Right cardiac atrium (tissue), 5 donors: ENCODE data around the gene C1S. TPM values are rescaled to one million over a fixed set of nuclear protein-coding genes. Genes with fewer than 3 reads are reported as not detected.
"Not testable (repeated sequence)": the region's sequence is repeated elsewhere in the genome, so short reads cannot be mapped to it uniquely, and the experiment has no call there.

ENCODE experiments used
- ATAC-seq, 2 donors: fragments of 200-7000 bp; cut with Tn5 transposase; one replicate each; pipeline versions ENCODE4 v1.8.0 to v1.9.1; 2020; ENCODE audit warnings: moderate library complexity in 2 of 2, mild to moderate bottlenecking in 1 of 2
- DNase-seq, 3 donors: peaks; one replicate each; pipeline ENCODE4 v3.0.0-alpha.2; 2020
- H3K27ac ChIP-seq: one replicate; pipeline ENCODE4 v1.5.1; 2013; ENCODE audit warnings: mild to moderate bottlenecking, low read length, control low read depth, moderate library complexity
- H3K27me3 ChIP-seq: one replicate; pipeline ENCODE4 v1.6.1; 2013; ENCODE audit not compliant: control insufficient read depth, insufficient read depth
- H3K4me1 ChIP-seq: one replicate; pipeline ENCODE4 v1.6.1; 2013; ENCODE audit warnings: low read length; ENCODE audit not compliant: control insufficient read depth, insufficient read depth
- H3K4me3 ChIP-seq: one replicate; pipeline ENCODE4 v1.5.1; 2013; ENCODE audit warnings: low read length, control low read depth
- H3K9me3 ChIP-seq: one replicate; pipeline ENCODE4 v1.6.1; 2013; ENCODE audit warnings: low read length; ENCODE audit not compliant: control insufficient read depth
- WGBS: extraction: QIAGEN DNeasy Blood & Tissue Kit; methylation state at CpG from one replicate; pipeline ENCODE4 v1.1.7; 2013; 5-methylcytosine and 5-hydroxymethylcytosine counted together
- intact Hi-C, 4 donors: fragments of 100-400 bp; cut with DNase I; formaldehyde crosslinking; loops; one replicate each; pipeline versions ENCODE4 v1.11.0 to v1.14.0; 2022 to 2023
- polyA plus RNA-seq: library from polyadenylated mRNA; stranded (reverse); fragments of 200-250 nt; gene quantifications from one replicate; pipeline ENCODE4 v1.2.3, GENCODE V29; 2013
- total RNA-seq, 4 donors: library from RNA; stranded (reverse); fragmentation: NEBNext Ultra II Directional; extraction: Animal tissue kit (Norgen Biotek cat#: 25700); gene quantifications; one replicate each; pipeline ENCODE4 v1.2.1, GENCODE V29; 2021
- donor health status: healthy with polysubstance abuse.
- donor health status: DM: no; HTN: yes; CAD: no.
- donor health status: DM: no; HTN: no; CAD: no.
- donor health status: DM: no; HTN: yes; CAD: no; lungs with severe emphysema.
- donor health status: DM: yes; HTN: yes; CAD: no.

C1S gene
- total and polyA plus RNA-seq, 5 donors: 126 to 288 (median 232) TPM

- Histone ChIP-seq H3K27me3 (no peaks in the 10 kb centered on the region), H3K4me3 (no peak overlapping the region), H3K9me3 (no peaks in the 10 kb centered on the region), H3K27ac (no peak overlapping the region), H3K4me1 (no peaks in the 10 kb centered on the region)
- DNase-seq (no peak), ATAC-seq (peak in 1 of 2 donors; percentile 32)
- intact Hi-C loops: no loop called here
- WGBS: 84% methylated on average over 5 of the region's 5 CpGs
These were observed 14.0 kb upstream of the C1S start for GRCh38 chr12:7046383-7047105.

GRCh38 chr12:7047306-7047705 lies 13.2 kb upstream of the C1S start:
- intact Hi-C loops: no loop called here
- no peaks in the 10 kb centered on the region for H3K9me3 ChIP-seq
- no peak overlapping the region for H3K27ac ChIP-seq
- H3K4me1 ChIP-seq: no peaks in the 10 kb centered on the region
- WGBS: 53% methylated on average over 5 of the region's 5 CpGs
- DNase-seq (no peak), ATAC-seq (peak in 1 of 2 donors; percentile 16)
- no peak overlapping the region for H3K4me3 ChIP-seq
- H3K27me3 ChIP-seq: no peaks in the 10 kb centered on the region

- intact Hi-C loops, H3K4me3 ChIP-seq, H3K27me3 ChIP-seq, H3K9me3 ChIP-seq, ATAC-seq, DNase-seq, H3K4me1 ChIP-seq, H3K27ac ChIP-seq: not testable (repeated sequence)
- 85% methylated on average over 10 of the region's 10 CpGs for WGBS
These were observed 11.0 kb upstream of the C1S start for GRCh38 chr12:7049445-7049951.

- H3K27ac ChIP-seq, H3K27me3 ChIP-seq, H3K4me3 ChIP-seq, ATAC-seq, DNase-seq, H3K4me1 ChIP-seq, intact Hi-C loops, H3K9me3 ChIP-seq: not testable (repeated sequence)
- WGBS: 89% methylated on average over 3 of the region's 3 CpGs
These were observed 10.5 kb upstream of the C1S start for GRCh38 chr12:7049973-7050372.

- no peak overlapping the region for H3K27ac ChIP-seq
- ATAC-seq (no peak), DNase-seq (no peak)
- H3K4me3 ChIP-seq: no peak overlapping the region
- no peaks in the 10 kb centered on the region for H3K4me1 ChIP-seq
- intact Hi-C loops: no loop called here
- WGBS: 94% methylated on average over 4 of the region's 4 CpGs
- no peaks in the 10 kb centered on the region for H3K9me3 ChIP-seq
- no peaks in the 10 kb centered on the region for H3K27me3 ChIP-seq
These were observed 5.6 kb upstream of the C1S start for GRCh38 chr12:7054925-7055324.

GRCh38 chr12:7055736-7056135 lies 4.8 kb upstream of the C1S start:
- intact Hi-C loops, H3K27ac ChIP-seq, ATAC-seq, H3K27me3 ChIP-seq, H3K9me3 ChIP-seq, H3K4me3 ChIP-seq, H3K4me1 ChIP-seq, DNase-seq: not testable (repeated sequence)
- WGBS: 92% methylated on average over 2 of the region's 2 CpGs

GRCh38 chr12:7058163-7058845 lies 2.2 kb upstream of the C1S start:
- DNase-seq (no peak), ATAC-seq (no peak)
- intact Hi-C loops: no loop called here
- no peaks in the 10 kb centered on the region for H3K9me3 ChIP-seq
- H3K27me3 ChIP-seq: no peaks in the 10 kb centered on the region
- 74% methylated on average over 3 of the region's 3 CpGs for WGBS
- H3K4me1 ChIP-seq: no peaks in the 10 kb centered on the region
- H3K4me3 ChIP-seq: no peak overlapping the region
- no peak overlapping the region for H3K27ac ChIP-seq

GRCh38 chr12:7058850-7059395 lies 1.6 kb upstream of the C1S start:
- no peak for DNase-seq
- Histone ChIP-seq H3K9me3 (no peaks in the 10 kb centered on the region), H3K27me3 (no peaks in the 10 kb centered on the region), H3K27ac (no peak overlapping the region), H3K4me1 (no peaks in the 10 kb centered on the region), H3K4me3 (no peak overlapping the region)
- intact Hi-C loops: no loop called here
- no peak for ATAC-seq
- 92% methylated on average over 9 of the region's 9 CpGs for WGBS

GRCh38 chr12:7059780-7060179 lies 738 bp upstream of the C1S start:
- no peak overlapping the region for H3K27ac ChIP-seq
- 93% methylated on average over 4 of the region's 4 CpGs for WGBS
- ATAC-seq (peak in 1 of 2 donors; percentile 5), DNase-seq (no peak)
- no peaks in the 10 kb centered on the region for H3K4me1 ChIP-seq
- no peak overlapping the region for H3K4me3 ChIP-seq
- intact Hi-C loops: loop anchor here in 2 of 4 donors (5.0 kb wide), 2 partner anchors 48 to 53 kb away; partner anchors contain the start of gene C1RL (in 1 of the 2)
- no peaks in the 10 kb centered on the region for H3K9me3 ChIP-seq
- H3K27me3 ChIP-seq: no peaks in the 10 kb centered on the region

- H3K27ac ChIP-seq: peak overlapping the region; percentile 15
- ATAC-seq (peak; percentile 10 to 11), DNase-seq (no peak)
- 64% methylated on average over 13 of the region's 13 CpGs for WGBS
- H3K9me3 ChIP-seq: no peaks in the 10 kb centered on the region
- peak overlapping the region; percentile 44 for H3K4me3 ChIP-seq
- intact Hi-C loops: loop anchor here in 2 of 4 donors (5.0 kb wide), 2 partner anchors 46 to 51 kb away; partner anchors contain the start of gene C1RL (in 1 of the 2)
- no peaks in the 10 kb centered on the region for H3K27me3 ChIP-seq
- H3K4me1 ChIP-seq: no peaks in the 10 kb centered on the region
These were observed 620 bp downstream of the C1S start for GRCh38 chr12:7061138-7061537.

- whole genome bisulfite sequencing: 95% methylated on average over 7 of the region's 7 CpGs
- Histone ChIP-seq H3K4me3 (peak overlapping the region; percentile 44), H3K9me3 (no peaks in the 10 kb centered on the region), H3K27ac (no peak overlapping the region), H3K4me1 (no peaks in the 10 kb centered on the region), H3K27me3 (no peaks in the 10 kb centered on the region)
- DNase-seq (no peak), ATAC-seq (no peak)
- intact Hi-C loops: loop anchor here in 2 of 4 donors (5.0 kb wide), 2 partner anchors 46 to 51 kb away; partner anchors contain the start of gene C1RL (in 1 of the 2)
These were observed 1.1 kb downstream of the C1S start for GRCh38 chr12:7061596-7061995.
